Esophagus mucosa (tissue), 1 donor: ENCODE measurements around the gene WDR20. TPM values are rescaled to one million over a fixed set of nuclear protein-coding genes. Genes with fewer than 3 reads are reported as not detected.
A peak's percentile ranks its signal among the peaks of the same experiment; 100 is the strongest.
"Not testable (repeated sequence)": the region's sequence is repeated elsewhere in the genome, so short reads cannot be mapped to it uniquely, and the experiment has no call there.

Source experiments
- ATAC-seq: fragments of 200-7000 bp; cut with Tn5 transposase; one replicate; pipeline ENCODE4 v1.9.1; 2020
- total RNA-seq: library from RNA; stranded (reverse); gene quantifications from one replicate; pipeline ENCODE4 v1.2.4, GENCODE V29; 2023
- donor health status: DM: yes; HTN: yes; CAD: no.

WDR20 gene
- total RNA-seq, 1 donor from 2014 or later: 26.5 TPM

DNA sequence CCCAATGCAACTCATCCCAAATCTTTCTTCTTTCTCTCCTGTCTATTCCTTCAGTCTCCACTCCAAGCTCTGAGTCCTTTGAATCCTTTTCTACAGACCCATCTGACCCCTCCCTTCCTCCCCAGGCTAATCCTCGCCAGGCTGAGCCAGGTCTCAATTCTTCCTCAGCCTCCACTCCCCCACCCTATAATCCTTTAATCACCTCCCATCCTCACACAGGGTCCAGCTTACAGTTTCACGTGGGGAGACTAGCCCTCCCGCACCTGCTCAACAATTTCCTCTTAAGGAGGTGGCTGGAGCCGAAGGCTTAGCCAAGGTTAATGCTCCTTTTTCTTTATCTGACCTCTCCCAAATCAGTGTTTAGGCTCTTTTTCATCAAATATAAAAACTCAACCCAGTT, 101.5 kb downstream of the WDR20 start:
- no peak for ATAC-seq

DNA sequence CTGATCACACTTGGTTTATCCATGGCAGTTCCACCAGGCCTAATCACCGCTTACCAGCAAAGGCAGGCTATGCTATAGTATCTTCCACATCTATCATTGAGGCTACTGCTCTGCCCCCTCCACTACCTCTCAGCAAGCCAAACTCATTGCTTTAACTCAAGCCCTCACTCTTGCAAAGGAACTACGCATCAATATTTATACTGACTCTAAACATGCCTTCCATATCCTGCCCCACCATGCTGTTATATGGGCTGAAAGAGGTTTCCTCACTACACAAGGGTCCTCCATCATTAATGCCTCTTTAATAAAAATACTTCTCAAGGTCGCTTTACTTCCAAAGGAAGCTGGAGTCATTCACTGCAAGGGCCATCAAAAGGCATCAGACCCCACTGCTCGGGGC, 104.1 kb downstream of the WDR20 start:
- ATAC-seq: not testable (repeated sequence)

- ATAC-seq: peak; percentile 18
Observed at GRCh38 chr14:102246071-102246470, 106.4 kb downstream of the WDR20 start.

- no peak for ATAC-seq
Observed at GRCh38 chr14:102248121-102248520, 108.4 kb downstream of the WDR20 start.

- ATAC-seq: no peak
Observed at GRCh38 chr14:102249041-102249440, 109.3 kb downstream of the WDR20 start.

DNA sequence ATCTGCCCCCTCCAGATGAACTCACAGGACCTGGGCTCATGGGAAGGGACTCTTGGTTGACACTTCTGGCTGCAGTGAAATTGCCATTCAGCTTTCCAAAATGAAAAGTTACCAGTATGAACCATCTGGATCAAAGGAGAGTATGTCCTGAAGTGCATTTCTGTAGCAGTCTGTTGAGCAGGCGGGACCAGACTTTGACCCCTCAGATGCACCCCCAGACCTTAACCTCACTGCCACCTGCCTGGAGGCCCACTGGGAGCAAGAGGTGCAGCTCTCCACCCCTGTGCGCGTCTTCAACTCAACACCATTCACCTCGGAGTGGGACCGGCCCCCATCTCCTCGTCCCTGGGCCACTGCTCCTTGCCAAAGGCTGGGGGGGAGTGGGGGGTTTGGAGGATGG, 110.3 kb downstream of the WDR20 start:
- ATAC-seq: no peak

DNA sequence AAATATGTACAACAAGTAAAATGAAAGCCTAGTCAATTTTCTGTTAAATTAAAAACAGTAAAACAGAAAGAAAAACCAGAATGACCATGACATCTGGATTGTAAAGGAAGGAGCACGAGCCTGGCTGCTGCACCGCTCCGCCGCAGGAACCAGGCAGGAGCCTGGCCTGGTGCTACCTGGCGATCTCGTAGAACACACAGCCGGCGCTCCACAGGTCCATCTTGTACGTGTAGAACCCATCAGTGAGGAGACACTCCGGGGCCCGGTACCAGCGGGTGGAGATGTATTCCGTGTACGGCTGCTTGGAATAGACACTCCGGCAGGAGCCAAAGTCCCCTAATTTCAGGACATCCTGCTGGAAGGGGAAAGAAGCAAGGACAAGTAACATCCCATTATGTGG, 110.9 kb downstream of the WDR20 start:
- no peak for ATAC-seq

- no peak for ATAC-seq
Observed at GRCh38 chr14:102251161-102251560, 111.5 kb downstream of the WDR20 start.

DNA sequence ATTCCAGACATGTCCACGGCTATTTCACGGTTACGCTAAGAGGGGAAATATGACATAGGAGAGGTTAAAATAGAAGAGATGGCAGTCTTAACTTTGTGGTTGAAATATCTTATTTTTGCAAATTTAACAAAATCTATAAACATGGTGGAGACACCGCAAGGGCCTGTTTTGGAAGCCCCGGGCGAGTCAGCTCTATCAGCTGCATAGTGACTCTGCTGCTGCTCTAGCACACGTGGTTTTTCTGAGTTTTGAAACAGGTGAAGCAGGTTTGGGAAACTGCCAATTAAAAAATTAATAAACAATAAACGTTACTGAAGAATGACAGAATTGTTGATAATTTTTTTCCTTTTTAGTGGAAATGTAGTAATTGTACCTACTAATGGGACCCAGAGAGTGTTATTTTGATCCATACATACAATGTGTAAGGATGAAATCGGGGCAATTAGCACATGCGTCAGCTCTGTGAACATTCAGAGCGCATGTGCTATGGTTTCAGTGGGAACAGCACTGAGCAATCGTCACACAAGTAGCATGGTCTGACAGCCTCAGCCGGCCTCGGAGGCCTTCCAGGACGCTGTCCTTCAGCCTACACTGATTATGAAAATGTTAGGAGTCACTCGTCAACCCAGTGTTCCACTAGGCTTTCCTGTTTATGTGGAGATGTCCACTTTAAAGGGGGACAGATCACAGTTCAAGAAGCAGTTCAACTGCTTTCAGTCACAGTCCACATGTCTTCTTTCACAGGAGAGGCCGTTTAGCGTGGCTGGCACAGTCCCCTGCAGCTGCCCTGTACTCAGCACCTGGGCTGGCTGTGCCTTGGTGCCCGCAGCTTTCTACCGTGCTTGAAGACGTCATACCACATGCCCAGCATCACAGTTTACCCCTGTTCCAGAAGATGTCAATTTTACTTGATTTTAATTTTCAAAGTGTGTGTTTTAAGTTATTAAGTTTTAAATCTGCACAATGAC, 113.4 kb downstream of the WDR20 start:
- ATAC-seq: no peak

GRCh38 chr14:102255401-102256190, 115.9 kb downstream of the WDR20 start:
- no peak for ATAC-seq

GRCh38 chr14:102256716-102257115, 117.0 kb downstream of the WDR20 start:
- ATAC-seq: no peak

- ATAC-seq: no peak
Observed at GRCh38 chr14:102258136-102258535, 118.4 kb downstream of the WDR20 start.

Other genes starting within 250 kb of the WDR20 start
- gene DYNC1H1, start 175.3 kb upstream of the WDR20 start, total RNA-seq: 250 TPM
- 192 TPM for gene HSP90AA1, start 52.9 kb upstream of the WDR20 start, total RNA-seq
- 3.5 TPM for gene MOK, start 165.3 kb downstream of the WDR20 start, total RNA-seq
- gene ZNF839, start 179.8 kb downstream of the WDR20 start, total RNA-seq: 6.1 TPM
- 29.6 TPM for gene CINP, start 223.0 kb downstream of the WDR20 start, total RNA-seq
- 10.9 TPM for gene TECPR2, start 223.0 kb downstream of the WDR20 start, total RNA-seq